HG02970 (cell line): ENCODE results near the gene ALPG.

ENCODE experiments used
- ATAC-seq: cut with Tn5 transposase; IDR thresholded peaks from one replicate; pipeline ENCODE4 v1.9.1; 2021; ENCODE audit warnings: mild to moderate bottlenecking, moderate library complexity, moderate number of reproducible peaks; ENCODE audit not compliant: unreplicated experiment, low FRiP score

The ALPG gene

GRCh38 chr2:232455426-232456255, 49.0 kb downstream of the ALPG start, which contains the start of gene ALPI:
TSS of gene ALPI (plus strand) at chr2:232456153. CDS start at chr2:232456200, 47 bp downstream.
- ATAC-seq: no peak

GRCh38 chr2:232456296-232457120, 49.9 kb downstream of the ALPG start:
- ATAC-seq: no peak

GRCh38 chr2:232457121-232458011, 50.7 kb downstream of the ALPG start:
- ATAC-seq: no peak

GRCh38 chr2:232458051-232458660, 51.5 kb downstream of the ALPG start:
- no peak for ATAC-seq

- no peak for ATAC-seq
Measured at GRCh38 chr2:232458661-232459418, 52.2 kb downstream of the ALPG start.

GRCh38 chr2:232459419-232460035, 52.9 kb downstream of the ALPG start:
- no peak for ATAC-seq

GRCh38 chr2:232460171-232460570, 53.5 kb downstream of the ALPG start:
- no peak for ATAC-seq
